Putamen (tissue), 1 donor: ENCODE measurements around the gene INPP4A.

ENCODE experiments used
- DNase-seq: peaks from one replicate; pipeline ENCODE4 v3.0.0-alpha.2; 2016; ENCODE audit warnings: low spot score

INPP4A gene

DNA sequence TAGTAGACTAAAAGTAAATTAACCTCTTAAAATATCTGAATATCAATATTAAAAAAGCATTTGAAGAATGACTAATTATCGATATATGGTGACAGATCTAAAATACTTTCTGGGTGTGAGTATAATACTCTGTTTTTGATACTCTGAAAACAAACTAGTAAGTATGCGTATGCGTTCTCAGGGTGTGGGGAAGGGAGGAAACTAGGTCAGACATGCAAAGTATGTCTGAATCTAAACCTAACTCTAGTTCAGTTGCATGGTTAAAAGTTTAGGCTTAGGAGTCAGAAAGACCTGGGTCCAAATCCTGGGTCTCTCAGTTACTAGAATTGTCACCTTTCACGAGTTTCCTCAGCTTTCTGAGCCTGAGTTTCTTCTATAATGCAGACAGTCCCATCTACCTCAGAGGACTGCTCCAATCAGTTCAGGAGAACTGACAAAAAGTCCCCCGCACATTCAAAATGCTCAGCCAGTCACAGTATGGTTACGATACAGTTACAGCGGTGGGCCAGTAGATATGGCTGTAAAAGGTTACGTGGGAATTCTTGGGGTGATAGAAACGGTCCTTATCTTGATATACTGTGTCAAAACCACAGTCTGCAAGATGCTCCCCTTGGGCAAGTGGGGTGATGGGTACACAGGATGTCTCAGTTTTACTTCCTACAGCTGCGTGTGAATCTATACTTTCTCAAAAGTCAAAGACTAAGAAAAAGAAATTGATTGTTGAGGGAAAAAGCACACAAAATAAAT is 192.9 kb downstream of the INPP4A start:
- no peak for DNase-seq

DNA sequence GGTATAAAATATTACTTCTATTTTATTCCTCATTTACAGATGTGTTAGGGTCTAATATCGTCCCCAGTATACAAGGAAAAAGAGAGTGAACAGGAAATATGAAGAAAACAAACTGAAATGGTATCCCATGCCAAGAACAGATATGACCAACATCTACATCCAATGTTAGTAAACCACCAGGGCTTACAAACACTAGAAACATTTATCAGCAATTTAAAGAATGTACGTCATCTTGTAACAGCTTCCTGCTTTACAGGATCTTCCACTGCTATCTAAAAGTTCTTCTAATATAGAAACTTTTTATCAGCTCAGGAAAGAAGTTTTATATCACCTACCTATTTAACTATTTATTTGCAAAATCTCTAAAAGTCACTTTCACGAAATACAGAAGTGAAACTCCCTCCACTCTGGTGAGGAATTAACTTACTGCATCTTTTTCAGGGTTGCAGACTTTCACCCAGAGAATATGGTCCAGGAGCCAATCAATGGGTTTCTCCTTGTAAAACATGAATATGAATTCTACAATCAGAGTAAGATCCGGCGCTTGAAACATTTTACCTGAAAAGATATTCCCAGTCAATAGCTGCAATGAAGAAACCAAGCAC is 198.9 kb downstream of the INPP4A start:
- DNase-seq, result no peak
